Measurements from ENCODE around the gene ADAM15.

Gene ADAM15

DNA sequence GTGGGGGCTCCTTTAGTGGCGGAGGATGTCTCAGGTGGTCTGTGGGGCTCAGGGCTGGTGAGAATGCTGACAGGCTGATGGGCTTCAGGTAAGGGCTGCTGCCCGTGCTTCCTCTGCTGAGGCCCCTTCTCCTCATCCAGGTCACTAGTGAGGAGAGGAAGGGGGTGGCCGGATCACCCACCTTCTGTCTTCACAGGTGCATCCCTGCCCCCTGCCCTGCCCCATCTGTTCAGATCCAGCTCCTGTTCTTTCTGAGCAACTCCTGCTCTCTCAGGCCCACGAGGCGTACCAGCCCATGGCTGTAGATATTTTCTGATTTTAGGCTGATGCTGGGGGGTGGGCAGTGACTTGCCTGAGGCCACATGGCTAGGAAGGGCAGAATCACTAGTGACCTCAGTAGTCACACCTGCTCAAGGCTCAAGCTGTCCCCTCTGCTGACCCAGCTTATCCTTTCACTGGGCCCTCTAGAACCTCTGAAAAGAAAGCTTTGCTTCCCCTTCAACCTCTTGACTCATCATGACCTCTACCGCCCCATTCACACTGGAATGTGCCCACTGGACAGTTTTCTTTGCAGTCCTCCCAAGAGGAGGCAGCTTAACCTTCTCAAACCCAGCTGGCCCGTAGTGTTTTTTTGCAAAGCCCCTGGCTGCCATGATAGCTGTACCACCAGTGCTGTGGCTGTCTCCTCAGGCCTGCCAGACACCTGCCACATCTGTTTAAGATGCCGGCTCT is 32.3 kb upstream of the ADAM15 start:
- no peak for DNase-seq
- Histone ChIP-seq H3K27ac (ENCODE audit: insufficient read depth, low read length, poor library complexity, severe bottlenecking) (peak overlapping the region; percentile 77), H3K4me1 (ENCODE audit: control insufficient read depth, insufficient read depth, low read length, poor library complexity, severe bottlenecking) (peaks cover 45% of the 10 kb centered on the region)

DNA sequence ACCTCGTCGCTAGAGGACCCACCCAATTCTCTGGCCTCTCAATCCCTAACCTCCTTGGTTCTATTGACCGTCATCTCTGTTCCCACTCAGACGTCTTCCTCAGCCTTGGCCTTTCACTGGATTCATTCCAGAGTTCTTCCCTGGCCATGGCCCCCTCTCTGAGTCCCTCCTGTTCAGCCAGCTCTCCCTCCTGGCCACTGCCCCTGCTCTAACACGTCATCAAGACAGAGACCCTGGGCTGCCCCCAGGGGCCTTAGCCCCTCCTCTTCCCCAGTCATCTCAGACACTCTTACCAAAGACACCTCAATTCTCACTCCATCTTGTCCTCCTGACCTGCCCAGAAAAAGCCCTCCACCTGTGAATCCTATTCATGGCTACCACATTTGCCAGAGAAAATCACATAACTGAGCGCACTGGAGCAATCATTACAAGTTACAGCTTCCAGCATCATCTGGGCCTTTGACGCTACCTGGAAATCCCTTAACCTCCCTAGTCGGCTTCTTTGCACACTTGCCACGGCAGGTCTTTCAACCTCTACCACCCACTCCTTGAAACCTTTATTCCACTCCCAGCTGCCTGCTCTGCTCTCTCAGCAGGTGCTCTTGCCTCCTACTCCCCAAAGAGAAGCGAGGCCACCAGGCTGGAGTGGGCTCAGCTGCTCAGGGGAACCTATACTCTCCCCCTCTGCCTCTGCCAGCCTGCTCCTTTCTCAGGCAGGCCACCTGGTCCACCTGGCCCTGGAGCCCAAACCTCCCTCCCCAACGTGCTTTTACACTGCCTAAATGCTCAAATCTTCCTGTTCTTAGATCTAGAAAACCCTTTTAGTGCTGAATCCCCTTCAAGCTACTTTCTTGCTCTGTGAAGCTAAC is 31.5 kb upstream of the ADAM15 start:
- peak overlapping the region; percentile 5 for H3K27ac ChIP-seq (ENCODE audit: insufficient read depth, low read length, poor library complexity, severe bottlenecking)
- H3K4me3 ChIP-seq (ENCODE audit: insufficient read depth, low read depth, low read length, poor library complexity, severe bottlenecking) = no peak overlapping the region

More for the DNA sequence above, 32.3 kb upstream of the ADAM15 start:
- Histone ChIP-seq H3K27me3 (replicated peaks; ENCODE audit: control insufficient read depth, insufficient read depth, low read length, poor library complexity, severe bottlenecking) (no peaks in the 10 kb centered on the region), H3K36me3 (ENCODE audit: control insufficient read depth, insufficient read depth, low read length) (peaks cover 31% of the 10 kb centered on the region), H3K4me3 (ENCODE audit: insufficient read depth, low read depth, low read length, poor library complexity, severe bottlenecking) (no peak overlapping the region), H3K9me3 (ENCODE audit: control insufficient read depth, low read length) (no peaks in the 10 kb centered on the region)

DNA sequence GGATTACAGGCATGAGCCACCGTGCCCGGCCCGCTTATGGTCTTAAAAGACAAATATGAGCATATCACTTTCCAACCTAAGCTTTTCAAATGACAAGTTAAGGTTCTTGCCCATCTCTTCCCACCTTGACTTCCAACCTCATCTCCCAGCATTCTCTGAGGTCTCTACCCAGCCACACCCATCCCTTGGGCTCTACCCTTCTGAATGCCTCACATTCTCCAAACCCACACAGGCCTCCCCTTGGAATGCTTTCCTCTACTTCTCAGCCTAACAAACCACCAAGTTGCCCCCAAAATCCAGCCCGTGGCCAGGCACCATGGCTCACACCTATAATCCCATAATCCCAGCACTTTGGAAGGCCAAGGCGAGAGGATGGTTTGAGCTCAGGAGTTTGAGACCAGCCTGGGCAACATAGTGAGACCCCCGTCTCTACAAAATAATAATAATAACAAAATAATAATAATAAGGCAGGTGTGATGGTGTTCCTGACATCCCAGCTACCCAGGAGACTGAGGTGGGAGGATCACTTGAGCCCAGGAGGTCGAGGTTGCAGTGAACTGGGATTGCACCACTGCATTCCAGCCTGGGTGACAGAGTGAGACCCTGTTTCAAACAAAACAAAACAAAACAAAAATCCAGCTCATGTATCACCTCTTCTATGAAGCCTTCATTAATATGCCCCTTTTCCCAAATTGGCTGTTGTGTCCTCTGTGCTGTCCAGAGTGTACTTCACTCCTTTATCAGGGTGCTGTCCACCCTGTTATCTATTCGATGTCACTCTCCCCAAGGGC is 28.8 kb upstream of the ADAM15 start:
- no peak overlapping the region for H3K4me3 ChIP-seq (ENCODE audit: insufficient read depth, low read depth, low read length, poor library complexity, severe bottlenecking)
- no peaks in the 10 kb centered on the region for H3K9me3 ChIP-seq (ENCODE audit: control insufficient read depth, low read length)
- no peak overlapping the region for H3K27ac ChIP-seq (ENCODE audit: insufficient read depth, low read length, poor library complexity, severe bottlenecking)
- H3K36me3 ChIP-seq (ENCODE audit: control insufficient read depth, insufficient read depth, low read length) = peaks cover 11% of the 10 kb centered on the region
- no peak for DNase-seq
- H3K27me3 ChIP-seq (replicated peaks; ENCODE audit: control insufficient read depth, insufficient read depth, low read length, poor library complexity, severe bottlenecking) = no peaks in the 10 kb centered on the region
- peaks cover 9% of the 10 kb centered on the region for H3K4me1 ChIP-seq (ENCODE audit: control insufficient read depth, insufficient read depth, low read length, poor library complexity, severe bottlenecking)

More for the DNA sequence above, 31.5 kb upstream of the ADAM15 start:
- H3K36me3 ChIP-seq (ENCODE audit: control insufficient read depth, insufficient read depth, low read length) = peaks cover 24% of the 10 kb centered on the region
- H3K27me3 ChIP-seq (replicated peaks; ENCODE audit: control insufficient read depth, insufficient read depth, low read length, poor library complexity, severe bottlenecking) = no peaks in the 10 kb centered on the region
- no peak for DNase-seq
- no peaks in the 10 kb centered on the region for H3K9me3 ChIP-seq (ENCODE audit: control insufficient read depth, low read length)
- peaks cover 36% of the 10 kb centered on the region for H3K4me1 ChIP-seq (ENCODE audit: control insufficient read depth, insufficient read depth, low read length, poor library complexity, severe bottlenecking)

DNA sequence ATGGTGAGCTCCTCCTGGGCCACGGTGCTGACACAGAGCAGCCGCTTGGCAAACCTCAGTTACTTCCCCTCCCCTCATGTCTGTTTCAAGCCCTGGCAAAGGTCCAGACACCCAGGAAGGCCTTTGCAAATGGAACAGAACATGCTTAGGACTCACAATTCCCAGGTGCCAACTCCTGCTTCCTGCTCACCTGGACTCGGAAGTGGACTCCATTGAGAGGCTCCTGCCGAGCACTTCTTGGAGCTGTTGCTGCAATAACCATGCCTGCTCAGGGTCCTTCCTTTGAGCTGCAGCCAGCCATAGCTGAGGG is 28.2 kb upstream of the ADAM15 start:
- DNase-seq = no peak
- Histone ChIP-seq H3K27me3 (replicated peaks; ENCODE audit: control insufficient read depth, insufficient read depth, low read length, poor library complexity, severe bottlenecking) (no peaks in the 10 kb centered on the region), H3K9me3 (ENCODE audit: control insufficient read depth, low read length) (no peaks in the 10 kb centered on the region), H3K4me1 (ENCODE audit: control insufficient read depth, insufficient read depth, low read length, poor library complexity, severe bottlenecking) (peaks cover 4% of the 10 kb centered on the region), H3K36me3 (ENCODE audit: control insufficient read depth, insufficient read depth, low read length) (peaks cover 11% of the 10 kb centered on the region), H3K27ac (ENCODE audit: insufficient read depth, low read length, poor library complexity, severe bottlenecking) (no peak overlapping the region), H3K4me3 (ENCODE audit: insufficient read depth, low read depth, low read length, poor library complexity, severe bottlenecking) (no peak overlapping the region)

DNA sequence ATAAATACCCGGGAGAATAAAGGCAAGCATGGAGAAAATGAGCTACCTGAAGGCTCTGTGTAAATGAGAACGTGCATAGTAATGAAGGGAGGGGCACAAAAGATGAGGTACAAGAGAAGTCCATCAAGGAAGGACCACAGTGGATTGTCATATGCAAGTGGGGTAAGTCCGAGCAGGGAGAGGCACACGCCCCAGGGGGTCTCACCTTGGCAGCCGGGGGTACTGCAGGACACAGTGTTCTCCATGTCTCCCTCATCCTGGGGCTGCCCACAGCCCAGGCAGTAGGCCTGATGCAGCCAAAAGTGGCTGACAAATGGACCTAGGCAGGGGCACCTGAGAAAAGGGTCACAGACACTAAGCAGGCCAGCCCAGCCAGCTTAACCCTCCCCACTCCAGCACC is 27.5 kb upstream of the ADAM15 start:
- no peak overlapping the region for H3K4me3 ChIP-seq (ENCODE audit: insufficient read depth, low read depth, low read length, poor library complexity, severe bottlenecking)
- H3K36me3 ChIP-seq (ENCODE audit: control insufficient read depth, insufficient read depth, low read length) = peaks cover 8% of the 10 kb centered on the region
- DNase-seq = no peak
- H3K27me3 ChIP-seq (replicated peaks; ENCODE audit: control insufficient read depth, insufficient read depth, low read length, poor library complexity, severe bottlenecking) = no peaks in the 10 kb centered on the region
- no peaks in the 10 kb centered on the region for H3K9me3 ChIP-seq (ENCODE audit: control insufficient read depth, low read length)
- H3K27ac ChIP-seq (ENCODE audit: insufficient read depth, low read length, poor library complexity, severe bottlenecking) = no peak overlapping the region
- no peaks in the 10 kb centered on the region for H3K4me1 ChIP-seq (ENCODE audit: control insufficient read depth, insufficient read depth, low read length, poor library complexity, severe bottlenecking)

DNA sequence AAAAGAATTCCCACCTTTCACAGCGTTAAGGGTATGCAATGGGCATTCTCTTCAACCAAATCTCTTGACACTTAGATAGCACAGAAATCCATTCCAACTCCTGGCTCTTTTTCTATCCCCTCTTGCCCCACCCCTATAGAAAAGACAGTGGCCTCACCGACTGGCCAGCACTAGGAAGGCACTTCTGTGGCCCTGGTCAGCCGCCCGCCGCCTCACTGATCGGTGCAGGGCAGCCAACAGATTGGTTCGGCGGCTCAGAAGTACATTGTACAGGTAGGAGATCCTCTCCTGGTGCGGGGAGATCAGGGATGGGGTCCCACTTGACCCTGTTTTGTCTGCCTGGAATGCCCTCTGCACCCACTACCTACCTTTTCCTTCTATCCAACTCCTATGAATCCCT is 26.8 kb upstream of the ADAM15 start:
- H3K4me3 ChIP-seq (ENCODE audit: insufficient read depth, low read depth, low read length, poor library complexity, severe bottlenecking) = no peak overlapping the region
- H3K4me1 ChIP-seq (ENCODE audit: control insufficient read depth, insufficient read depth, low read length, poor library complexity, severe bottlenecking) = no peaks in the 10 kb centered on the region
- no peak overlapping the region for H3K27ac ChIP-seq (ENCODE audit: insufficient read depth, low read length, poor library complexity, severe bottlenecking)
- H3K27me3 ChIP-seq (replicated peaks; ENCODE audit: control insufficient read depth, insufficient read depth, low read length, poor library complexity, severe bottlenecking) = no peaks in the 10 kb centered on the region
- peaks cover 1% of the 10 kb centered on the region for H3K36me3 ChIP-seq (ENCODE audit: control insufficient read depth, insufficient read depth, low read length)
- H3K9me3 ChIP-seq (ENCODE audit: control insufficient read depth, low read length) = no peaks in the 10 kb centered on the region
- DNase-seq = no peak

DNA sequence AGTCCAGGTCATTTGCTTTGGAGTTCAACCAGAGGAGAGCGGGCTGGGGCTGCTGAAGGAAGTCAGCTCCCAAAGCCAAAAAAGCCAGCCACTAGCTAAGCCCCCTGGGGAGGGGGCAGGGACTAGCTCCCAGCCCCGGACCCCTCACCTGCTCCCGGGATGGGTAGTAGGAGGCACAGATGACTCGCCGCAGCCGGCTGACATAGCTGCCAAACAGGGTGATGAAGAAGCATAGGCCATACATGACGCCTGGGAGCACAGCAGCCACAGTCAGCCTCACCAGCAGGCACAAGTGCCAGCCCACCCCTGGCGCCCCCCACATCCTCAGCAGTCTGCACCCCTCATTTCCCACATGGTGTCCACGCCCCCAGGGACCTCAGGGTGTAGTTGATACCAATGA is 25.0 kb upstream of the ADAM15 start:
- no peak for DNase-seq
- H3K27ac ChIP-seq (ENCODE audit: insufficient read depth, low read length, poor library complexity, severe bottlenecking) = no peak overlapping the region
- no peak overlapping the region for H3K4me3 ChIP-seq (ENCODE audit: insufficient read depth, low read depth, low read length, poor library complexity, severe bottlenecking)
- no peaks in the 10 kb centered on the region for H3K9me3 ChIP-seq (ENCODE audit: control insufficient read depth, low read length)
- H3K27me3 ChIP-seq (replicated peaks; ENCODE audit: control insufficient read depth, insufficient read depth, low read length, poor library complexity, severe bottlenecking) = no peaks in the 10 kb centered on the region
- no peaks in the 10 kb centered on the region for H3K36me3 ChIP-seq (ENCODE audit: control insufficient read depth, insufficient read depth, low read length)
- no peaks in the 10 kb centered on the region for H3K4me1 ChIP-seq (ENCODE audit: control insufficient read depth, insufficient read depth, low read length, poor library complexity, severe bottlenecking)

DNA sequence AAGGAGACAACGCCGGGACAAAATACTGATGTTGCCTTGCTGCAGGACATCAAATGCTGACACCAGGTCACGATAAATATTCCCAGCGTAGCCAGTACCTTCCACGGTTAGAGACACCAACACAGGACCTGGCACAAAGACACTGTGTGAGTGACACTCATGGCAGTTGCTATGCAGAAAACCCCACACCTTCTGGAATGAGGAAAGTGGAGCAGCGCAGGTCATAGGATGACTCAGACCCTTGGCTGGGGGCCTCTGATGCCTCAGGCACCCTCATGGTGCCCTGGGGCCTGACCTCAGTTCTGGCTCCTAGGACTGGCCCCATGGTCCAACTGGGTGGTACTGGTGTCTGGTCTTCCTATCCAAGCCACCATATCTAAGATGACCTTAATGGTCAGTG is 24.5 kb upstream of the ADAM15 start:
- H3K4me3 ChIP-seq (ENCODE audit: insufficient read depth, low read depth, low read length, poor library complexity, severe bottlenecking) = no peak overlapping the region
- no peaks in the 10 kb centered on the region for H3K27me3 ChIP-seq (replicated peaks; ENCODE audit: control insufficient read depth, insufficient read depth, low read length, poor library complexity, severe bottlenecking)
- H3K4me1 ChIP-seq (ENCODE audit: control insufficient read depth, insufficient read depth, low read length, poor library complexity, severe bottlenecking) = no peaks in the 10 kb centered on the region
- H3K27ac ChIP-seq (ENCODE audit: insufficient read depth, low read length, poor library complexity, severe bottlenecking) = no peak overlapping the region
- no peaks in the 10 kb centered on the region for H3K9me3 ChIP-seq (ENCODE audit: control insufficient read depth, low read length)
- no peak for DNase-seq
- no peaks in the 10 kb centered on the region for H3K36me3 ChIP-seq (ENCODE audit: control insufficient read depth, insufficient read depth, low read length)

DNA sequence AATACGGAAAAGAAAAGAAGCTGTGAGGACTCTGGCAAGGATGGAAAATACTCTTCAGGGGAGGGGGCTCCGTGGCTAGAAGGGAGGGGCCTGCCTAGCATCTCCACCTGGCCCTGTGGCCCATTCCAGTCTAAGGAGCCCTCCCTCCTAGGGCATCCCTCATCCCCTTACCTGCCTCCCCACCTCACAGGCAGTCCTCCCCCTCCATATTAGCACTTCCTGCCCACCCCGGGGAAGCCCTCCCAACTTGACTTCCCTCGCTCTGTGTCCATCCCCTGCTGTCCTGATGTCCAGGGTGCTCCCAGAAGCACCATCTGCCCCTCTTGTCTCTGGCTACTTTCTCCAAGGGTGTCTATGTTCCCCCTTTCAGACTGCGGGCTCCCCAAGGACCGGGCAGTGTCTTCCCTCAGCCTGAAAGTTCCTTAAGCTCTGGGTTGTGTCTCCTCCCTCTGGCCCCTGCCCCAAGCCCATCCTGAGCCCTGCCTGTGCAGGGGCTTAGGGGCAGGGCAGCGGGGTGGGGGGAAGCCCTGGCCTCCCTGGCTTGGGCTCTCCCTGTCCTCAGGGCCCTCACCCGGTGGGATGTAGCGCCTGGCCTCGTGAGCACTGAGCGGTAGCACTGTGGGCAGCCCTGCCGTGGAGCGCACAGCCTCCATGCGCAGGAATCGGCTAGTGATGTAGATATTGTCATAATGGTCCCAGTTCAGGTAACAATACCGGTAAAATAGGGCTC is 21.4 kb upstream of the ADAM15 start:
- Histone ChIP-seq H3K4me3 (ENCODE audit: insufficient read depth, low read depth, low read length, poor library complexity, severe bottlenecking) (no peak overlapping the region), H3K27ac (ENCODE audit: insufficient read depth, low read length, poor library complexity, severe bottlenecking) (no peak overlapping the region), H3K27me3 (replicated peaks; ENCODE audit: control insufficient read depth, insufficient read depth, low read length, poor library complexity, severe bottlenecking) (no peaks in the 10 kb centered on the region), H3K36me3 (ENCODE audit: control insufficient read depth, insufficient read depth, low read length) (no peaks in the 10 kb centered on the region), H3K9me3 (ENCODE audit: control insufficient read depth, low read length) (no peaks in the 10 kb centered on the region), H3K4me1 (ENCODE audit: control insufficient read depth, insufficient read depth, low read length, poor library complexity, severe bottlenecking) (no peaks in the 10 kb centered on the region)
- DNase-seq = no peak
